ENCODE results near the gene STIM2. TPM values are rescaled to one million over a fixed set of nuclear protein-coding genes. Genes with fewer than 3 reads are reported as not detected.
"Not testable (repeated sequence)": the region's sequence is repeated elsewhere in the genome, so short reads cannot be mapped to it uniquely, and the experiment has no call there.

The STIM2 gene
- total RNA-seq, 6 experiments from 2014 or later, result 9.1 to 14.6 (median 9.6) TPM

GRCh38 chr4:26824667-26825066 lies 36.0 kb upstream of the STIM2 start:
- WGBS (ENCODE audit: insufficient coverage, low coverage, low lambda C conversion rate, missing lambda C conversion rate), result 83% methylated on average over 2 of the region's 2 CpGs
- no peak for ATAC-seq
- DNase-seq, result no peak
- peaks cover 0 to 21% (median 4%) of the 10 kb centered on the region in 4 donors for H3K4me1 ChIP-seq
- H3K4me3 ChIP-seq, result no peak overlapping the region
- H3K36me3 ChIP-seq, result no peaks in the 10 kb centered on the region
- no peaks in the 10 kb centered on the region for H3K27me3 ChIP-seq
- H3K27ac ChIP-seq, result no peak overlapping the region
- TF ChIP-seq CTCF (IDR thresholded peaks at IDR 0.05), result no peak
- no peak for TF ChIP-seq POLR2A (IDR thresholded peaks at IDR 0.05)
- H3K9me3 ChIP-seq, result no peaks in the 10 kb centered on the region
- intact Hi-C loops (cut with DNase I), result no loop called here

DNA sequence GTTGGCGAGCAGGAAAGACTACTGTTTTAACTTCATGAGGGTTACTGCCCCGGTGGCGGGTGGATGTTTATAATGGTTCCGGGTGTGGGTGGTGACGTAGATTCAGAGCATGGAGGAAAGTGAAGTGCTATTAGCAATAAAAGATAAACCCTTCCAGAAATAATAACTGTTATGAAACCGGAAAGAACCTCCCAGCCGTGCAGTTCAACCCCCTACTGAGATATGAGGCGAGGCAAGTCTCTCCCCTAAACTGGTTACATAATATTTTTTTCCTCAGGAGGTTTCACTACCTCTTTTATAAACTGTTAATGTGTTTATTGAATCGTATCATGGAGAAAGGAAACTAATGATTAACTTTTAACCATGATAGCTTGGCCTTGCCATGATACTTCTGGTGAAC lies 33.9 kb upstream of the STIM2 start:
- DNase-seq (peak in 1 of 3 donors; percentile 30), ATAC-seq (peak; percentile 47 to 57 (median 56))
- H3K27ac ChIP-seq, result peak overlapping the region in 1 of 3 donors; percentile 20
- peaks cover 0 to 17% (median 2%) of the 10 kb centered on the region in 4 donors for H3K4me1 ChIP-seq
- no peak for TF ChIP-seq CTCF (IDR thresholded peaks at IDR 0.05)
- TF ChIP-seq POLR2A (IDR thresholded peaks at IDR 0.05), result no peak
- no peak overlapping the region for H3K4me3 ChIP-seq
- intact Hi-C loops (cut with DNase I), result no loop called here
- no peaks in the 10 kb centered on the region for H3K36me3 ChIP-seq
- H3K9me3 ChIP-seq, result no peaks in the 10 kb centered on the region
- no peaks in the 10 kb centered on the region for H3K27me3 ChIP-seq
- WGBS (ENCODE audit: insufficient coverage, low coverage, low lambda C conversion rate, missing lambda C conversion rate), result 35% methylated on average over 9 of the region's 9 CpGs

DNA sequence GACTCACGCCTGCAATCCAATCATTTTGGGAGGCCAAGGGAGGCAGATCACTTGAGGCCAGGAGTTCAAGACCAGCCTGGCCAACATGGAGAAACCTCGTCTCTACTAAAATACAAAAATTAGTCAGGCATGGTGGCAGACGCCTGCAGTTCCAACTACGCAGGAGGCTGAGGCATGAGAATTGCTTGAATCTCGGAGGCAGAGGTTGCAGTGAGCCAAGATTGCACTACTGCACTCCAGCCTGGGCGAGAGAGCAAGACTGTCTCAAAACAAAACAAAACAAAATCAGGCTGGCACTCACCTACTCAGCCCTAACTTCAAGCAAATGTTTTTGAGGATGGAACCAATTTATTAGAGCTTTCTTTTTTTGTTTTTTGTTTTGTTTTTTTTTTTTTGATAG lies 33.3 kb upstream of the STIM2 start:
- intact Hi-C loops (cut with DNase I); H3K27me3 ChIP-seq; ATAC-seq; H3K36me3 ChIP-seq; DNase-seq; H3K9me3 ChIP-seq; H3K4me3 ChIP-seq; H3K27ac ChIP-seq: not testable (repeated sequence)
- peaks cover 0 to 14% (median 0%) of the 10 kb centered on the region in 4 donors for H3K4me1 ChIP-seq
- WGBS (ENCODE audit: insufficient coverage, low coverage, low lambda C conversion rate, missing lambda C conversion rate), result 85% methylated on average over 3 of the region's 6 CpGs

- WGBS (ENCODE audit: insufficient coverage, low coverage, low lambda C conversion rate, missing lambda C conversion rate), result 66% methylated on average over 2 of the region's 6 CpGs
- Histone ChIP-seq H3K9me3 (no peaks in the 10 kb centered on the region), H3K36me3 (no peaks in the 10 kb centered on the region), H3K4me1 (peaks cover 0 to 9% (median 0%) of the 10 kb centered on the region in 4 donors), H3K27me3 (no peaks in the 10 kb centered on the region), H3K27ac (no peak overlapping the region), H3K4me3 (no peak overlapping the region)
- intact Hi-C loops (cut with DNase I), result no loop called here
- DNase-seq (no peak), ATAC-seq (peak; percentile 42 to 66 (median 52))
- no peak for TF ChIP-seq POLR2A (IDR thresholded peaks at IDR 0.05)
- TF ChIP-seq CTCF (IDR thresholded peaks at IDR 0.05), result no peak
Measured at GRCh38 chr4:26827798-26828197, 32.8 kb upstream of the STIM2 start.

DNA sequence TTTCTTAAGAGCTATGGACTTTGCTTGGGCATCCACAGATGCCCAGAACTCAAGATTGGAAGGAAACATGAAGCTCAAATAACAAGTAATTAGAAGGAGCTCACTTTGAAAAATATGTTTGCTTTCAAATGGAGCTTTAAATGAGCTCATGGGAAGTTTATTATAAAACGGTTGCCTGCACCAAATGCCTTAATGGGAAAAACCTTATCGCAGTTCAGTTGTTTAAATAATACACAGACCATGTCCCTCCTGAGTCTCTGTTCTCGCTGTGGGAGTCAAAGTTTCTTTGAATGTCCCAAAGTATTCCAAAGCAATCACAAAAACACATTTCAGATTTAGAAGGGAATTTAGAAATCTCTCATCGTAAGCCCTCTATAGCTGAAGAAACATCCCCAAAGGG lies 31.6 kb upstream of the STIM2 start:
- no peak overlapping the region for H3K27ac ChIP-seq
- ATAC-seq (no peak), DNase-seq (no peak)
- peaks cover 0 to 9% (median 0%) of the 10 kb centered on the region in 4 donors for H3K4me1 ChIP-seq
- intact Hi-C loops (cut with DNase I), result no loop called here
- no peak overlapping the region for H3K4me3 ChIP-seq
- no peaks in the 10 kb centered on the region for H3K36me3 ChIP-seq
- no peaks in the 10 kb centered on the region for H3K27me3 ChIP-seq
- WGBS (ENCODE audit: insufficient coverage, low coverage, low lambda C conversion rate, missing lambda C conversion rate), result 76% methylated on average over 4 of the region's 4 CpGs
- TF ChIP-seq CTCF (IDR thresholded peaks at IDR 0.05) (no peak), POLR2A (IDR thresholded peaks at IDR 0.05) (no peak)
- no peaks in the 10 kb centered on the region for H3K9me3 ChIP-seq

Data from right lobe of liver (tissue), 6 donors.